Brain (organoid and tissue), 1 donor: ENCODE data around the gene CDC27. TPM values are rescaled to one million over a fixed set of nuclear protein-coding genes. Genes with fewer than 3 reads are reported as not detected.

ENCODE experiments used
- polyA plus RNA-seq: library from polyadenylated mRNA; stranded (reverse); fragments of 350-450 nt; fragmentation: Illumina TruSeq; extraction: RNeasy Lipid Tissue Mini Kit (QIAGEN cat#74804); gene quantifications from one replicate; pipeline ENCODE4 v1.2.3, GENCODE V29; 2015; ENCODE audit warnings: low read depth, low replicate concordance; ENCODE audit not compliant: insufficient read depth

CDC27 gene
- polyA plus RNA-seq, 1 donor from 2014 or later = 19.2 TPM

Other genes starting within 250 kb of the CDC27 start
- gene RPRML, start 210.0 kb downstream of the CDC27 start, polyA plus RNA-seq = 3.5 TPM
- not detected for gene MYL4, start 20.1 kb upstream of the CDC27 start, polyA plus RNA-seq
- 0.63 TPM for gene ITGB3, start 64.5 kb upstream of the CDC27 start, polyA plus RNA-seq
- gene EFCAB13, start 134.7 kb upstream of the CDC27 start, polyA plus RNA-seq = 2.2 TPM